ENCODE data around the gene EIF4ENIF1.

DNA sequence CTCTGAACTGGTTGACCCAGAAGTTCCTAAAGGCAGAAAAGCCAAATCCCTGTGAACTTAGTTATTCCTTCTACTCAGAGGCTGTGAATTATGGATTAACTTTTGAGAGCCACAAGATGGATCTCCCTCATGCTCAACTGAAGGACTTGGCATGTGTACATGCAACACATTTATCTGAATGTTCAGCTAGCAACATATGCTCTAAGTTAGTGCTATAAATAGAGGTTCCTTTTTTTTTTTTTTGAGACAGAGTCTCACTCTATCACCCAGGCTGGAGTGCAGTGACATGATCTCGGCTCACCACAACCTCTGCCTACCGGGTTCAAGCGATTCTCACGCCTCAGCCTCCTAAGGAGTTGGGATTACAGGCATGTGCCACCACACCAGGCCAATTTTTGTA, 40.1 kb downstream of the EIF4ENIF1 start:
- TF ChIP-seq POLR2A (IDR thresholded peaks at IDR 0.05) = no peak
- TF ChIP-seq, protein P1, sequence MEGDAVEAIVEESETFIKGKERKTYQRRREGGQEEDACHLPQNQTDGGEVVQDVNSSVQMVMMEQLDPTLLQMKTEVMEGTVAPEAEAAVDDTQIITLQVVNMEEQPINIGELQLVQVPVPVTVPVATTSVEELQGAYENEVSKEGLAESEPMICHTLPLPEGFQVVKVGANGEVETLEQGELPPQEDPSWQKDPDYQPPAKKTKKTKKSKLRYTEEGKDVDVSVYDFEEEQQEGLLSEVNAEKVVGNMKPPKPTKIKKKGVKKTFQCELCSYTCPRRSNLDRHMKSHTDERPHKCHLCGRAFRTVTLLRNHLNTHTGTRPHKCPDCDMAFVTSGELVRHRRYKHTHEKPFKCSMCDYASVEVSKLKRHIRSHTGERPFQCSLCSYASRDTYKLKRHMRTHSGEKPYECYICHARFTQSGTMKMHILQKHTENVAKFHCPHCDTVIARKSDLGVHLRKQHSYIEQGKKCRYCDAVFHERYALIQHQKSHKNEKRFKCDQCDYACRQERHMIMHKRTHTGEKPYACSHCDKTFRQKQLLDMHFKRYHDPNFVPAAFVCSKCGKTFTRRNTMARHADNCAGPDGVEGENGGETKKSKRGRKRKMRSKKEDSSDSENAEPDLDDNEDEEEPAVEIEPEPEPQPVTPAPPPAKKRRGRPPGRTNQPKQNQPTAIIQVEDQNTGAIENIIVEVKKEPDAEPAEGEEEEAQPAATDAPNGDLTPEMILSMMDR (IDR thresholded peaks at IDR 0.05) = no peak
